GM13976 (cell line): ENCODE data around the gene ATN1.

Source experiments
- DNase-seq: peaks from one replicate; pipeline ENCODE4 v3.0.0; 2012; ENCODE audit warnings: low spot score
- CTCF ChIP-seq: IDR thresholded peaks from 2 replicates; pipeline ENCODE4 v1.5.1; 2012; ENCODE audit warnings: borderline replicate concordance, mild to moderate bottlenecking; ENCODE audit not compliant: insufficient read depth; ENCODE audit errors: extremely low read depth, missing control alignments, control extremely low read depth
- in situ Hi-C: fragments of 300-500 bp; cut with MboI; formaldehyde crosslinking; loops from one replicate; pipeline ENCODE4 v1.12.0; 2022; ENCODE audit warnings: low sequenced_read_pairs, mixed read lengths, inconsistent platforms; ENCODE audit not compliant: unreplicated experiment

The ATN1 gene

GRCh38 chr12:6917491-6918231 is 10.1 kb upstream of the ATN1 start:
- DNase-seq = no peak
- no peak for TF ChIP-seq CTCF
- in situ Hi-C loops = no loop called here

GRCh38 chr12:6919588-6919987 is 8.2 kb upstream of the ATN1 start:
- in situ Hi-C loops = no loop called here
- no peak for TF ChIP-seq CTCF
- DNase-seq = no peak

- no peak for TF ChIP-seq CTCF
- in situ Hi-C loops = no loop called here
Observed at GRCh38 chr12:6921539-6921938, 6.2 kb upstream of the ATN1 start.

DNA sequence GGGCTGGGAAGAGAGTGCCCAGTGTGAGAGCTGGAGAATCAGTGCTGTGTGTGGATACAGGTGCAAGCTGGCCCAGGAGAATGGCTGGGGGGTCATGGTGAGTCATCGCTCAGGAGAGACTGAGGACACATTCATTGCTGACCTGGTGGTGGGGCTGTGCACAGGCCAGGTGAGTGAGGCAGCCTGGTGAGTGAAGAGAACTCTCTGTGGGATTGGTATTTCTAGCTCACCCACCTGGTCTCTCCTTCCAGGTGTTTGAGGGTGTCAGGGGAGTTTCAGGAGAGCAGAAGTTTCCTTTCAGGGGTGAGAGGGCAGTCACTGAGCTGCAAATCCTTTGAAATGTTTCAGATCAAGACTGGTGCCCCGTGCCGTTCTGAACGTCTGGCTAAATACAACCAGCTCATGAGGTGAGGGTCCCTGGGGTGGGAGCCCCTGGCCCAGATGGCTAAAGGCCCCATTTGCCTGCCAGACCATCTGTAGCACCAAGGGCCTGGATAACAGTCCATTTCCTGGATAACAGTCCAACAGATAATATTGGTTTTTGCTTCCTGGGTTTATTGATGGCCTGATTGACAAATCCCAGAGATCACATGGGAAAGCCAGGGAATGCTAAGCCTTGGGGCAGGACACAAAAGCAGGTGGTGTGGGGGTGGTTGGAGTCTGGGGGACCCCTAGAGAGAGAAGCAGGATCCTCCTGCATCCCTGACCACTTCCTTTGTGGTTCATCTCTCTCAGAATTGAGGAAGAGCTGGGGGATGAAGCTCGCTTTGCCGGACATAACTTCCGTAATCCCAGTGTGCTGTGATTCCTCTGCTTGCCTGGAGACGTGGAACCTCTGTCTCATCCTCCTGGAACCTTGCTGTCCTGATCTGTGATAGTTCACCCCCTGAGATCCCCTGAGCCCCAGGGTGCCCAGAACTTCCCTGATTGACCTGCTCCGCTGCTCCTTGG is 5.5 kb upstream of the ATN1 start:
- DNase-seq = no peak
- no peak for TF ChIP-seq CTCF
- in situ Hi-C loops = no loop called here

More at GRCh38 chr12:6921539-6921938, 6.2 kb upstream of the ATN1 start:
- DNase-seq = no peak

GRCh38 chr12:6923003-6923732 is 4.6 kb upstream of the ATN1 start:
- no peak for DNase-seq
- in situ Hi-C loops = no loop called here
- TF ChIP-seq CTCF = no peak

GRCh38 chr12:6923851-6924250 is 3.9 kb upstream of the ATN1 start:
- DNase-seq = no peak
- no peak for TF ChIP-seq CTCF
- in situ Hi-C loops = no loop called here
